Karpas-422 (cell line): ENCODE data around the gene PKP3. TPM values are rescaled to one million over a fixed set of nuclear protein-coding genes. Genes with fewer than 3 reads are reported as not detected.
A peak's percentile ranks its signal among the peaks of the same experiment; 100 is the strongest.
"Not testable (repeated sequence)": the region's sequence is repeated elsewhere in the genome, so short reads cannot be mapped to it uniquely, and the experiment has no call there.

Experiments used
- DNase-seq: peaks from one replicate; pipeline ENCODE4 v3.0.0-alpha.2; 2015
- H2AFZ ChIP-seq: fragments of 200-600 bp; sonication (generic); 2 replicates; pipeline ENCODE4 v1.6.1; 2014; ENCODE audit warnings: antibody characterized with exemption, low read length, mixed read lengths
- H3K27ac ChIP-seq: fragments of 200-600 bp; sonication (generic); 2 replicates; pipeline ENCODE4 v1.5.1; 2014; ENCODE audit warnings: mild to moderate bottlenecking, low read length, moderate library complexity
- H3K27me3 ChIP-seq: fragments of 200-600 bp; sonication (generic); 2 replicates; pipeline ENCODE4 v1.6.1; 2014; ENCODE audit warnings: low read length, mixed read lengths
- H3K36me3 ChIP-seq: fragments of 200-600 bp; sonication (generic); 2 replicates; pipeline ENCODE4 v1.6.1; 2014; ENCODE audit warnings: low read length, mixed read lengths; ENCODE audit not compliant: insufficient read depth
- H3K4me1 ChIP-seq: fragments of 200-600 bp; sonication (generic); 2 replicates; pipeline ENCODE4 v1.6.1; 2014; ENCODE audit warnings: mild to moderate bottlenecking, low read length, mixed read lengths
- H3K4me2 ChIP-seq: fragments of 200-600 bp; sonication (generic); 2 replicates; pipeline ENCODE4 v1.6.1; 2014; ENCODE audit warnings: low read length, low read depth, mild to moderate bottlenecking; ENCODE audit not compliant: poor library complexity, severe bottlenecking
- H3K4me3 ChIP-seq: fragments of 200-600 bp; sonication (generic); 2 replicates; pipeline ENCODE4 v1.5.1; 2014; ENCODE audit warnings: mild to moderate bottlenecking, antibody characterized with exemption, low read length, mixed read lengths
- H3K79me2 ChIP-seq: fragments of 200-600 bp; sonication (generic); 2 replicates; pipeline ENCODE4 v1.6.1; 2014; ENCODE audit warnings: mild to moderate bottlenecking, low read length, mixed read lengths
- H3K9ac ChIP-seq: fragments of 200-600 bp; sonication (generic); 2 replicates; pipeline ENCODE4 v1.6.0; 2014; ENCODE audit warnings: low read length
- H3K9me2 ChIP-seq: fragments of 200-600 bp; sonication (generic), shearing (Covaris generic); replicated peaks from 2 replicates; pipeline ENCODE4 v1.6.0; 2014; ENCODE audit warnings: mild to moderate bottlenecking, low read length, moderate library complexity; ENCODE audit not compliant: insufficient read depth
- H3K9me3 ChIP-seq: fragments of 300-700, 200-600 bp; sonication (generic); 2 replicates; pipeline ENCODE4 v1.6.1; 2014; ENCODE audit warnings: low read length, mixed read lengths
- H4K20me1 ChIP-seq: fragments of 200-600 bp; sonication (generic); 2 replicates; pipeline ENCODE4 v1.6.1; 2014; ENCODE audit warnings: mild to moderate bottlenecking, antibody characterized with exemption, low read length, low read depth; ENCODE audit not compliant: insufficient read depth
- total RNA-seq: library from RNA; depleted of rRNA; stranded (reverse); fragments of >200 nt; shearing (Covaris generic); gene quantifications from 2 replicates; pipeline ENCODE4 v1.2.3, GENCODE V29; 2014; ENCODE audit warnings: low replicate concordance

PKP3 gene
- total RNA-seq, 1 experiment from 2014 or later: not detected

DNA sequence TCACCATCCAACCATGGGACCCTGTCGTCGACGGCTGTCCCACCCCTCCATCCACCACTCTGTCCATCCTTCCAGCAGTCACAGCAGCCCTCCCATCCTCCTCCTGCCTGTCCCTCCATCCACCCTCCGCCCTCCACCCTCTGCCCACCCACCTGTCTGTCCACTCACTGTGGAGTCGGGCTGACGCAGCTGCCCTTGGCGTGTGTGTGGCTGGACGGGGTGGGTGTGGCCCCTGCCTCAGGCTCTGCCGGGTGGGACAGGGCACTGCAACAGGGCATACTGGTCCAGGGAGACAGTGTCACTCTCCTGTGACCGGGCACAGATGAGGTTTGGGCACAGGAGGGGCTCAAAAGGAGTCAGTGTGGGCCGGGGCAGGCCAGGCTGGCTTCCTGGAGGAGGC is 1.9 kb downstream of the PKP3 start:
- Histone ChIP-seq H4K20me1 (no peaks in the 10 kb centered on the region), H3K4me3 (no peak overlapping the region), H3K27me3 (no peaks in the 10 kb centered on the region), H3K9me2 (no peaks in the 10 kb centered on the region), H3K4me2 (no peak overlapping the region), H3K9me3 (peaks cover 3% of the 10 kb centered on the region; the same call in 1 of the 2 replicates), H3K79me2 (no peaks in the 10 kb centered on the region), H2AFZ (no peak overlapping the region), H3K27ac (no peak overlapping the region), H3K36me3 (no peaks in the 10 kb centered on the region), H3K9ac (no peak overlapping the region), H3K4me1 (peaks cover 4% of the 10 kb centered on the region; the same call in 1 of the 2 replicates)
- no peak for DNase-seq

DNA sequence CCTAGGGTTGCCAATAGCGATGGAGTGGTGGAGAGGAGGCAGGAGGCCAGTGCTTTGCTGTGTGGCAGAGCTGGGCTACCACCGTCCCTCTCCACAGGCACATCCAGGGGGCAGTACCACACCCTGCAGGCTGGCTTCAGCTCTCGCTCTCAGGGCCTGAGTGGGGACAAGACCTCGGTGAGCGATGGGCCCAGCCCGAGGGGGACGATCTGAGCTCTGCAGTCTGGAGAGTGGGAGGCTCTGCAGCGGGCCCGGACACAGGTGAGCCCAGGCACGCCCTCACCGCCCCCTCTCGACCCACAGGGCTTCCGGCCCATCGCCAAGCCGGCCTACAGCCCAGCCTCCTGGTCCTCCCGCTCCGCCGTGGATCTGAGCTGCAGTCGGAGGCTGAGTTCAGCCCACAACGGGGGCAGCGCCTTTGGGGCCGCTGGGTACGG is 2.5 kb downstream of the PKP3 start:
- peak overlapping the region; percentile 56 for H3K4me2 ChIP-seq

GRCh38 chr11:396948-397548 is 3.0 kb downstream of the PKP3 start:
- no peak overlapping the region for H3K27ac ChIP-seq
- H3K79me2 ChIP-seq: no peaks in the 10 kb centered on the region
- H3K27me3 ChIP-seq: no peaks in the 10 kb centered on the region
- no peaks in the 10 kb centered on the region for H3K36me3 ChIP-seq
- peak; percentile 79 for DNase-seq
- H3K4me2 ChIP-seq: peak overlapping the region; percentile 56
- H4K20me1 ChIP-seq: no peaks in the 10 kb centered on the region
- peaks cover 4% of the 10 kb centered on the region; the same call in 1 of the 2 replicates for H3K4me1 ChIP-seq
- no peaks in the 10 kb centered on the region for H3K9me2 ChIP-seq
- H3K9me3 ChIP-seq: peaks cover 3% of the 10 kb centered on the region; the same call in 1 of the 2 replicates
- peak overlapping the region; percentile 45 for H3K9ac ChIP-seq
- H3K4me3 ChIP-seq: peak overlapping the region; percentile 53
- H2AFZ ChIP-seq: no peak overlapping the region

More for the DNA sequence above, 2.5 kb downstream of the PKP3 start:
- no peaks in the 10 kb centered on the region for H3K79me2 ChIP-seq
- peaks cover 4% of the 10 kb centered on the region; the same call in 1 of the 2 replicates for H3K4me1 ChIP-seq
- H3K36me3 ChIP-seq: no peaks in the 10 kb centered on the region
- H3K27me3 ChIP-seq: no peaks in the 10 kb centered on the region
- peaks cover 3% of the 10 kb centered on the region; the same call in 1 of the 2 replicates for H3K9me3 ChIP-seq
- H2AFZ ChIP-seq: no peak overlapping the region
- H3K9me2 ChIP-seq: no peaks in the 10 kb centered on the region
- H3K27ac ChIP-seq: no peak overlapping the region
- H4K20me1 ChIP-seq: no peaks in the 10 kb centered on the region
- peak overlapping the region; percentile 53 for H3K4me3 ChIP-seq
- H3K9ac ChIP-seq: peak overlapping the region; percentile 45
- peak; percentile 56 for DNase-seq

- no peaks in the 10 kb centered on the region for H4K20me1 ChIP-seq
- no peaks in the 10 kb centered on the region for H3K9me2 ChIP-seq
- no peak overlapping the region for H3K9ac ChIP-seq
- DNase-seq: no peak
- H3K9me3 ChIP-seq: peaks cover 3% of the 10 kb centered on the region; the same call in 1 of the 2 replicates
- H2AFZ ChIP-seq: no peak overlapping the region
- no peak overlapping the region for H3K4me2 ChIP-seq
- H3K27me3 ChIP-seq: no peaks in the 10 kb centered on the region
- H3K79me2 ChIP-seq: no peaks in the 10 kb centered on the region
- H3K36me3 ChIP-seq: no peaks in the 10 kb centered on the region
- peaks cover 4% of the 10 kb centered on the region; the same call in 1 of the 2 replicates for H3K4me1 ChIP-seq
- no peak overlapping the region for H3K4me3 ChIP-seq
- H3K27ac ChIP-seq: no peak overlapping the region
Observed at GRCh38 chr11:398826-399225, 4.8 kb downstream of the PKP3 start.

GRCh38 chr11:399731-400211 is 5.8 kb downstream of the PKP3 start:
- no peaks in the 10 kb centered on the region for H3K79me2 ChIP-seq
- DNase-seq: no peak

DNA sequence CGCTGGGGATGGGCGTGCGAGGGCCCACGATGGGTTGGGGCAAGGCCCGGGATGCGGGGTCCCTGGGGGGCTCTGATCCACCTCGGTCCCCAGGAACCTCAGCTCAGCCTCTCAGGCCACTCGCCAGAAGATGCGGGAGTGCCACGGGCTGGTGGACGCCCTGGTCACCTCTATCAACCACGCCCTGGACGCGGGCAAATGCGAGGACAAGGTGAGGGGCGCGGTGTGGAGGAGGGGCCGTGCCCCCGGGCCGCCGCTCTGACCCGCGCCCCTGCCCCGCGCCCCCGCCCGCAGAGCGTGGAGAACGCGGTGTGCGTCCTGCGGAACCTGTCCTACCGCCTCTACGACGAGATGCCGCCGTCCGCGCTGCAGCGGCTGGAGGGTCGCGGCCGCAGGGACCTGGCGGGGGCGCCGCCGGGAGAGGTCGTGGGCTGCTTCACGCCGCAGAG is 6.3 kb downstream of the PKP3 start:
- DNase-seq: no peak
- H3K9me2 ChIP-seq: no peaks in the 10 kb centered on the region
- H3K4me1 ChIP-seq: peaks cover 4% of the 10 kb centered on the region; the same call in 1 of the 2 replicates
- peaks cover 3% of the 10 kb centered on the region; the same call in 1 of the 2 replicates for H3K9me3 ChIP-seq
- no peak overlapping the region for H3K4me3 ChIP-seq
- no peaks in the 10 kb centered on the region for H3K36me3 ChIP-seq
- H3K79me2 ChIP-seq: no peaks in the 10 kb centered on the region
- no peaks in the 10 kb centered on the region for H4K20me1 ChIP-seq
- H2AFZ ChIP-seq: no peak overlapping the region
- H3K27me3 ChIP-seq: no peaks in the 10 kb centered on the region
- no peak overlapping the region for H3K9ac ChIP-seq
- no peak overlapping the region for H3K4me2 ChIP-seq
- no peak overlapping the region for H3K27ac ChIP-seq

More at GRCh38 chr11:399731-400211, 5.8 kb downstream of the PKP3 start:
- no peak overlapping the region for H3K4me2 ChIP-seq
- H3K27me3 ChIP-seq: no peaks in the 10 kb centered on the region
- no peak overlapping the region for H3K27ac ChIP-seq
- no peak overlapping the region for H3K4me3 ChIP-seq
- peaks cover 3% of the 10 kb centered on the region; the same call in 1 of the 2 replicates for H3K9me3 ChIP-seq
- no peak overlapping the region for H2AFZ ChIP-seq
- no peaks in the 10 kb centered on the region for H4K20me1 ChIP-seq
- peaks cover 4% of the 10 kb centered on the region; the same call in 1 of the 2 replicates for H3K4me1 ChIP-seq
- H3K36me3 ChIP-seq: no peaks in the 10 kb centered on the region
- H3K9ac ChIP-seq: no peak overlapping the region
- no peaks in the 10 kb centered on the region for H3K9me2 ChIP-seq

DNA sequence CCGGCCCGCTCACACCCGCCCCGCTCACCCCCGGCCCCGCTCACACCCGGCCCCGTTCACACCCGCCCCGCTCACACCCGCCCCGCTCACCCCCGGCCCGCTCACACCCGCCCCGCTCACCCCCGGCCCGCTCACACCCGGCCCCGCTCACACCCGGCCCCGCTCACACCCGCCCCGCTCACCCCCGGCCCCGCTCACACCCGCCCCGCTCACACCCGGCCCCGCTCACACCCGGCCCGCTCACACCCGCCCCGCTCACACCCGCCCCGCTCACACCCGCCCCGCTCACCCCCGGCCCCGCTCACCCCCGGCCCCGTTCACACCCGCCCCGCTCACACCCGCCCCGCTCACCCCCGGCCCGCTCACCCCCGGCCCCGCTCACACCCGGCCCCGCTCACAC is 7.2 kb downstream of the PKP3 start:
- H2AFZ ChIP-seq, H3K27me3 ChIP-seq, H3K4me1 ChIP-seq, H3K9me2 ChIP-seq, H3K4me3 ChIP-seq, H3K4me2 ChIP-seq, H3K36me3 ChIP-seq, H3K9ac ChIP-seq, H3K79me2 ChIP-seq, H3K27ac ChIP-seq, DNase-seq, H4K20me1 ChIP-seq, H3K9me3 ChIP-seq: not testable (repeated sequence)

- H3K36me3 ChIP-seq: no peaks in the 10 kb centered on the region
- no peak overlapping the region for H3K27ac ChIP-seq
- H3K4me3 ChIP-seq: no peak overlapping the region
- no peak for DNase-seq
- H3K9ac ChIP-seq: no peak overlapping the region
- H2AFZ ChIP-seq: no peak overlapping the region
- no peaks in the 10 kb centered on the region for H4K20me1 ChIP-seq
- peaks cover 7% of the 10 kb centered on the region for H3K4me1 ChIP-seq
- no peaks in the 10 kb centered on the region for H3K9me2 ChIP-seq
- H3K79me2 ChIP-seq: no peaks in the 10 kb centered on the region
- H3K27me3 ChIP-seq: no peaks in the 10 kb centered on the region
- peaks cover 3% of the 10 kb centered on the region; the same call in 1 of the 2 replicates for H3K9me3 ChIP-seq
- no peak overlapping the region for H3K4me2 ChIP-seq
Observed at GRCh38 chr11:403021-403760, 9.2 kb downstream of the PKP3 start.
